ENCODE results near the gene SLC28A1. TPM values are rescaled to one million over a fixed set of nuclear protein-coding genes. Genes with fewer than 3 reads are reported as not detected.

SLC28A1 gene
- total and polyA plus RNA-seq, 5 experiments from 2014 or later, result not detected

DNA sequence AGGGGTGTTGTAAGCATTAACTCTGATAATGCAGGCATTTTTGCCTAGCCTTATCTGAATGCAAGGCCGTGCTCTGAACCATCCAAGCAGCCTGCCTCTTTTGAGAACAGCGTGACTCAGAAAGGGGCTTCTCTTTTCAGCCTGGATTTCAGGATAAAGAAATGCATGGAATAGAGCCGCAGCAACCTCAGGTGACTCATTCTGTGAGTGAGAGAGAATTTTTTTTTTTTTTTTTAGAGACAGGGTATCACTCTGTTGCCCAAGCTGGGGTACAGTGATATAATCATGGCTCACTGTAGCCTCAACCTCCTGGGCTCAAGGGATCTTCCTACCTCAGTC is 76.6 kb downstream of the SLC28A1 start:
- Mint-ChIP-seq H3K36me3 (no peaks in the 10 kb centered on the region), H3K27ac (no peak overlapping the region), H3K9me3 (peaks cover 0 to 4% (median 0%) of the 10 kb centered on the region in 9 donors), H3K27me3 (peaks cover 8 to 37% (median 16%) of the 10 kb centered on the region in 5 donors), H3K4me1 (peaks cover under 1 to 8% (median 4%) of the 10 kb centered on the region in 4 donors), H3K4me3 (no peak overlapping the region)
- no peak for ATAC-seq
- no peak for DNase-seq
- POLR2A ChIA-PET, result no interaction called here

DNA sequence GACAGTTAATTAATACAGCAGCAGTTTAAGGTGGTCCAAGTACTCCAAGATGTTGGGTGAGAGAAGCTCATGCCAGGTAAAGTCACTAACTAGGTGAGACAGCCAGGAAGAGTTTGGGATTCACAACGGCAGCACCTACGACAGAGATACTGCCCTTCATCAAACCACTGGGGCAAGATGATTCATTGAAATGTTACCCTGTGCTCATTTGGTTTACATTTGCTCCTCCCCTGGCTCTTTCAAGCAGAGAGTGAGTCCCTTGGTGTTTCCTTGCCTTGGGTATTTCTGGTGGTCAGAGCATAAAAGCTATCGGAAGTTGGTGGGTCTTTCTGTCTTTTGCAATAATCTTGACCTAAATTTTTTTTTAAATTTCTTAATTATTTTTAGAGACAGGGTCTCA is 77.2 kb downstream of the SLC28A1 start:
- Mint-ChIP-seq H3K4me1 (peaks cover 0 to 6% (median 2%) of the 10 kb centered on the region in 4 donors), H3K27me3 (peaks cover 7 to 31% (median 14%) of the 10 kb centered on the region in 5 donors)
- ATAC-seq, result no peak

DNA sequence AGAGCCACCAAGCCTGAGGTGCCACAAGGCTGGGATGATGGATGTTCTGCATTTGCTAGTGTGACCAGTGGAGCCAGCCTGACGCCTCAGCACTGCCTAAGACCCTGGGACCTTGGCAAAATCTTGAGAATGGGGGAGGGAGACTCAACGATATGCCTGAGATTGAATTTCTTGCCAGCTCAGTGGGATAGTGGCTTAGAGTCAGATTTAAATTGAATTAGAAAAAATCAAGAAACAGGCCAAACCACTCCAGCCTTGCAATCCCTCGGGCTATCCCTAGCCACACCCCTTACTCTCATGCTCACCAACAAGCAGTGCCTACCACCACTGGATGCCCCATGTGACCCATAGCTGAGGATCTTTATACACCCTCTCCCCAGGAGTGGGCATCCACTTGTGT is 78.5 kb downstream of the SLC28A1 start:
- peaks cover 0 to 14% (median 0%) of the 10 kb centered on the region in 9 donors for H3K9me3 Mint-ChIP-seq
- no peaks in the 10 kb centered on the region for H3K36me3 Mint-ChIP-seq
- POLR2A ChIA-PET, result no interaction called here
- H3K27me3 Mint-ChIP-seq, result peaks cover 4 to 25% (median 8%) of the 10 kb centered on the region in 5 donors
- H3K4me1 Mint-ChIP-seq, result peaks cover 0 to 6% (median 2%) of the 10 kb centered on the region in 4 donors
- DNase-seq (no peak), ATAC-seq (no peak)
- no peak overlapping the region for H3K4me3 Mint-ChIP-seq
- H3K27ac Mint-ChIP-seq, result no peak overlapping the region

More for the DNA sequence above, 77.2 kb downstream of the SLC28A1 start:
- peak overlapping the region in 1 of 10 donors; percentile 21 for H3K27ac Mint-ChIP-seq
- DNase-seq, result no peak
- H3K9me3 Mint-ChIP-seq, result peaks cover 0 to 10% (median 0%) of the 10 kb centered on the region in 9 donors
- H3K36me3 Mint-ChIP-seq, result no peaks in the 10 kb centered on the region
- no peak overlapping the region for H3K4me3 Mint-ChIP-seq
- POLR2A ChIA-PET, result no interaction called here

DNA sequence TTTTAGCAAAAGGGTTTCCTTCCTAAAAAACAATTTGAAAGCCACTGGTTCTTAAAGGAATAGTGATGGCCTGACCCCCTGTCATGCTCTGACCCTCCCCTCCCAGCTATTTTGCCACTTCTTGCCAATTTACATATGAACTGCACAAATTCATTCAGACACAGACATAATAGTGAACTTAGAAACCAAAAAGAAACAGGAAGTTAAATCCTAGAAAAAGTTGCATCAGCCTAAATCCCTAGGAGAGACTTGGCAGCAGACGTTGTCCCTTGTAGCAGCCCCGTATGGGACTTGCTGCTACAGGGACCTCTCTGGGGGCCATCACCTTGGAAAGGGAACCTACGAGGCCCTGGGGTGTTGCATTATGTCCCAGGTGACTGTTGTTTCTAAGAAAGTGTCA is 82.9 kb downstream of the SLC28A1 start:
- H3K4me3 Mint-ChIP-seq, result no peak overlapping the region
- ATAC-seq, result no peak
- no peaks in the 10 kb centered on the region for H3K4me1 Mint-ChIP-seq
- H3K27me3 Mint-ChIP-seq, result peaks cover 3 to 13% (median 5%) of the 10 kb centered on the region in 5 donors
- no peaks in the 10 kb centered on the region for H3K36me3 Mint-ChIP-seq
- peak overlapping the region in 2 of 10 donors; percentile 42 to 76 for H3K27ac Mint-ChIP-seq
- H3K9me3 Mint-ChIP-seq, result peaks cover 0 to 14% (median 0%) of the 10 kb centered on the region in 9 donors
- no peak for DNase-seq
- POLR2A ChIA-PET, result no interaction called here

DNA sequence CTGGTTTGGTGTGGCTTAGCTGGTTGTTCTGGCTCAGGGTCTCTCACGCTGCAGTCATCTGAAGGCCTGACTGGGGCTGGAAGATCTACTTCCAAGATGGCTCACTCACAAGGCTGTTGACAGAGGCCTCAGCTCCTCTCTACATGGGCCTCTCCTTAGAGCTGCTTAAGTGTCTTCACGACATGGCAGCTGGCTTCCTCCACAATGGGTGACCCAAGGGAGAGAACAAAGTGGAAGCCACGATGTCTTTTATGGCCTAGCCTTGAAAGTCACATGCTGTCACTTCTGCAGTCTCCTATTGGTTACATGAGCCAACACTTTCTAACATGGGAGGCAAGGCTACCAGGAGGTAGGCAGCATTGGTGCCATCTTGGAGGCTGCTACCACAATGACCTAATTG is 83.8 kb downstream of the SLC28A1 start:
- no peaks in the 10 kb centered on the region for H3K4me1 Mint-ChIP-seq
- DNase-seq (no peak), ATAC-seq (no peak)
- POLR2A ChIA-PET, result interaction anchor here (0.8 kb wide), 1 partner anchor 12 kb away, joined by 3 read pairs; no protein-coding TSS in a partner anchor
- H3K9me3 Mint-ChIP-seq, result peaks cover 0 to 14% (median 0%) of the 10 kb centered on the region in 9 donors
- H3K27me3 Mint-ChIP-seq, result peaks cover 3 to 13% (median 4%) of the 10 kb centered on the region in 5 donors
- H3K27ac Mint-ChIP-seq, result no peak overlapping the region
- no peak overlapping the region for H3K4me3 Mint-ChIP-seq
- no peaks in the 10 kb centered on the region for H3K36me3 Mint-ChIP-seq

DNA sequence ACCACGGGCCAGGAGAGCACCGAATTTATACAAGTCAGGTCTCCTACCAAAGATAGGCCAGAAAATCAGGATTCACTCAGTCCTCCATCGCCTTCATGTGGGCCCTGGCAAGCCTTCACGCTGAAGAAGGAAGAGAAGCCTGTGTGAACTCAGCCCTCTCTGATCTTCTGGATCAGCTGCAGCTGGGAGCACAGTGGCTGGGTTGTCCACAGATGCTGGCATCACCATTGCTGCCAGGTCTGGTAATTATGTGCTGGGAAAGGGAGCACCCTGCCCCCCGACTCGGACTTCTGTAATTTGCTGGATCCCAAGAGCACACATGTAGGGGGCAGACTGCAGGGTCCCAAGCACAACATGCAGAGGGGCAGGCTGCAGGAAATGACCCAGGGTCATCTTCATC is 84.8 kb downstream of the SLC28A1 start:
- ATAC-seq, result no peak
- no peaks in the 10 kb centered on the region for H3K36me3 Mint-ChIP-seq
- peaks cover 0 to 9% (median 0%) of the 10 kb centered on the region in 5 donors for H3K27me3 Mint-ChIP-seq
- POLR2A ChIA-PET, result interaction anchor here (0.5 to 0.8 kb wide), 2 partner anchors 11 to 30 kb away, joined by 3 read pairs; no protein-coding TSS in a partner anchor
- no peaks in the 10 kb centered on the region for H3K4me1 Mint-ChIP-seq
- peaks cover 0 to 14% (median 0%) of the 10 kb centered on the region in 9 donors for H3K9me3 Mint-ChIP-seq
- H3K27ac Mint-ChIP-seq, result no peak overlapping the region
- no peak for DNase-seq
- no peak overlapping the region for H3K4me3 Mint-ChIP-seq

DNA sequence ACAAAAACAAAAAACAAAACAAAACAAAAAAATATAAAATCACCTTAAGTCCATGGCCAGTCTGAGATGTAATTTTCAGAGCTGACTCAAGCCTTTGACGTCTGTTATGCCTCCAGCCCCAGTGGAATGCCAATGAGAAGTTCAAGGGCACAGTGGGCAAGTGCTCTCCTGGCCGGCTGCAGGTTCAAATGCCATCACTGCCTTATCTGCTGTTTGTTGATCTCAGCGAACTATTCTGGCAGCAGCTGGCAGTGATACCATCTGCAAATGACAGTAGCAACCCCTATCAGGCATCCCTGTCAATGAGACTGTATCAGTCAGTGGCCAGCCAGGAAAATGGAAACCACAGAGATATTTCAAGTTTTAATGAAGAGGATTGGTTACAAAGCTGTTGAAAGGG is 86.4 kb downstream of the SLC28A1 start:
- POLR2A ChIA-PET, result no interaction called here
- Mint-ChIP-seq H3K27ac (no peak overlapping the region), H3K4me3 (no peak overlapping the region), H3K4me1 (no peaks in the 10 kb centered on the region), H3K9me3 (peaks cover 0 to 9% (median 0%) of the 10 kb centered on the region in 9 donors), H3K27me3 (peaks cover 0 to 8% (median 2%) of the 10 kb centered on the region in 5 donors), H3K36me3 (no peaks in the 10 kb centered on the region)
- DNase-seq (no peak), ATAC-seq (no peak)

DNA sequence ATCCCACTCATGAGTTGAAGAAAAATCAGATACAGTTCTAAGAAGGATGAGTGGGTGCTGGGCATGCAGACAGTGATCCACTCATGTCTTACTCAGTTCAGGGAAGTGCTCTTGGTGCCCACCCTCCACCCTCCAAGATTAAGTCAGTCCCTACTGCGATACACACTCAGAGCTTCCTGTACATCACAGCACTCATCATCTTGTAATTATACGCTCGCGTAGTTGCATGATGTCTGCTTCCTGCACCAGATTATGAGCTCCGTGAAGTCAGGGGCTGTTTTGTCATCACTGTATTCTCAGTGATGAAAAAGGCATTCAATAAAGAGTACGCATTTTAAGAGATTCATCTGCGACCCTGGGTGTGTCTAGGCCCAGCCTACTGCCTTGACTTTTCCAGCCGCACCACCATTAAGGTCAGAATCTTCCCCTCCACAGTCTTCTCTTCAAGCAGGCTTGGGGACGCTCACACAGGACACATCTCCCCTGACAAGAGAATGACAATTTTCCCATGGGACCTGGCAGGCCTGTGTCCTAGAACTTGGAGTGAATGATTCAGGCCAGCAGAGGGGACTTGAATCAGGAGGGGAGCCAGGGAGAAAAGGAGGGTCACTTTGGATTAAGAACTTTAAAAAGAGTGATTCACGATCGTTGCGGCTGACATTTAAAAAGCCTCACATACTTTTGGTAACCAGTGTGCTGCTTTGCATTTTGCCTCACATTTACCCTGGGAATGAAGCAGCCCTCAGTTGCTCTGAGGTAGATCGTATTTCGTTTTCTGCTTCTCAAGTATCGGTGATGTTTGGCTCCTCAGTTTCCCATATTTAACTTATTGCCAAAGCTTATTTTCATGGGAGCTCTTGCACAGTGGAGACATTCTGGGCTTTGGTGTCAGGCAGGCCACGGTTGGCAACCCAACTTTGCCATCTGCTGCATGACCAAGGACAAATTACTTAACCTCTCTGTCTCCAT is 89.3 kb downstream of the SLC28A1 start:
- POLR2A ChIA-PET, result no interaction called here
- H3K9me3 Mint-ChIP-seq, result no peaks in the 10 kb centered on the region
- no peak overlapping the region for H3K27ac Mint-ChIP-seq
- ATAC-seq (no peak), DNase-seq (no peak)
- no peak overlapping the region for H3K4me3 Mint-ChIP-seq
- H3K27me3 Mint-ChIP-seq, result peaks cover 0 to 7% (median 2%) of the 10 kb centered on the region in 5 donors
- H3K36me3 Mint-ChIP-seq, result no peaks in the 10 kb centered on the region
- H3K4me1 Mint-ChIP-seq, result peaks cover 0 to 1% (median 0%) of the 10 kb centered on the region in 4 donors

DNA sequence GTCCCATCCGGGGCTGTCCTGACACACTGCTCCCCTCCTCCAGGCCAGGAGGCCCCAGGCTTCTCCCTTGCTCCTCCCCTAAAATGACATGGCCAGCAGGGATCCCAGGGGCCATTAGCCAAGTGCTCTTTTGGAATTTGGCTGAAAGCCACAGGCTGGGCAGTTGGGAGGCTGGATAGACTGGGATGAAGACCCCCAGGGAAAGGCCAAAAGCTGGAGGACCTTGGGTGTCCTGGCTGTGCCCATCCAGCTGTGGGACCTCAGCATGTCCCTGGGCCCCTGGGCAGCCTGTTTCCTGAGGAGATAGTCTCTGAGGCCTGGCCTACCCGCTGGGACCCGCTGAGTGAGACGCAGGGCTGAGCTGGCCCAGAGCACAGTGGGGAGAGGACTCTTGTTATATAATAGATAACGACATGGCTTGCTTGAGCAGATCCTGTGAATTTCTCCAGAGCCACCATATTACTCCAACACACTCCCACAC is 91.4 kb downstream of the SLC28A1 start:
- H3K4me3 Mint-ChIP-seq, result no peak overlapping the region
- ATAC-seq (no peak), DNase-seq (no peak)
- H3K27me3 Mint-ChIP-seq, result peaks cover 0 to 7% (median 2%) of the 10 kb centered on the region in 5 donors
- peaks cover 1 to 9% (median 8%) of the 10 kb centered on the region in 4 donors for H3K4me1 Mint-ChIP-seq
- H3K36me3 Mint-ChIP-seq, result no peaks in the 10 kb centered on the region
- H3K27ac Mint-ChIP-seq, result no peak overlapping the region
- POLR2A ChIA-PET, result no interaction called here
- no peaks in the 10 kb centered on the region for H3K9me3 Mint-ChIP-seq

DNA sequence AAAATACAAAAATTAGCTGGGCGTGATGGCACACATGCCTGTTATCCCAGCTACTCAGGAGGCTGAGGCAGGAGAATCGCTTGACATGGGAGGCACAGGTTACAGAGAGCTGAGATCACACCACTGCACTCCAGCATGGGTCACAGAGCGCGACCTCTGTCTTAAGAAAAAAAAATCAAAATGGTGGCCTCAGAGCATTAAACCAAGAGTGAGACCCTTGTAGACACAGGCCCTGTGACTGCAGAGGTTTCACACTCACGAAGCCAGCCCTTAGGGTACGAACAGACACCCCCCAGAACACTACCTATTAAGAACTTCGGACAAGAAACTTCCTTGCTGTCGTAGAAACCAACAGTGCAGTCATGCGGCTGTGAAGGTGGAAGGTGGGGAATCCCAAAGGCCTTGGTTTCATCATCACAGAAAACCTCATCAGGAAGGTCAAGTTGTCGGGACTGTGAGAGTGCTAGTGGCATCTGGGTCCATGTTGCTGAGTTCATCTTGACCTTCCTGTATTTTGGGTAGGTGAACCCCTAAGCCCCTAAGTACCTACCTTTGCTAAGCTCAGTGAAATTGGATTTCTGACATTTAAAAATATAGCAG is 92.4 kb downstream of the SLC28A1 start:
- no peak overlapping the region for H3K27ac Mint-ChIP-seq
- no peaks in the 10 kb centered on the region for H3K9me3 Mint-ChIP-seq
- DNase-seq, result no peak
- H3K4me1 Mint-ChIP-seq, result peaks cover 1 to 9% (median 8%) of the 10 kb centered on the region in 4 donors
- H3K4me3 Mint-ChIP-seq, result no peak overlapping the region
- peaks cover 0 to 7% (median 2%) of the 10 kb centered on the region in 5 donors for H3K27me3 Mint-ChIP-seq
- no peak for ATAC-seq
- POLR2A ChIA-PET, result no interaction called here
- H3K36me3 Mint-ChIP-seq, result no peaks in the 10 kb centered on the region

DNA sequence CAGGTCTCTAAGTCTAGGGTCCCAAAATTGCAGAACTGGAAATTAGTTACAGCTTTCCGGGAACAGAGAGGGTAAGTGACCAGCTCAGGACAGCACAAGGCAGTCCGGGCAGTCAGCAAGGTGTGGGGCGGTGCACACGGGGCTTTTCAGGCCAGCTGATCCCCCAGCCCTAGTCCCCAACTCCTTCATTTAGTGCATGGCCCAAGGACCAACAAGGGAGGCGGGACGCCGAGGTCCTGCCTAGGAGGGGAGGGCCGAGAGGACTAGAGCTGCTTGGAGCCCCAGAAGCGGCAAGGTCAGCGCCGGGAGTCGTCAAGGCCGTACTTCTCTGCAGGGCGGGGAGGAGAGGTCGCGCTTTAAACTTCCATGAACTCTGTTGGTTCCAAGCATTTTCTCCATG is 95.2 kb downstream of the SLC28A1 start:
- ATAC-seq (no peak), DNase-seq (no peak)
- Mint-ChIP-seq H3K4me3 (peak overlapping the region; percentile 89 to 97 (median 94)), H3K4me1 (peaks cover 3 to 31% (median 29%) of the 10 kb centered on the region in 4 donors), H3K27ac (peak overlapping the region in 9 of 10 donors; percentile 56 to 98 (median 96)), H3K36me3 (no peaks in the 10 kb centered on the region), H3K27me3 (peaks cover 0 to 2% (median 0%) of the 10 kb centered on the region in 5 donors), H3K9me3 (peaks cover 0 to 2% (median 0%) of the 10 kb centered on the region in 9 donors)
- POLR2A ChIA-PET, result interaction anchor here (0.6 to 2.1 kb wide), 5 partner anchors 8 to 344 kb away, joined by 3 to 7 read pairs (median 6); partner anchors contain the start of gene SEC11A

DNA sequence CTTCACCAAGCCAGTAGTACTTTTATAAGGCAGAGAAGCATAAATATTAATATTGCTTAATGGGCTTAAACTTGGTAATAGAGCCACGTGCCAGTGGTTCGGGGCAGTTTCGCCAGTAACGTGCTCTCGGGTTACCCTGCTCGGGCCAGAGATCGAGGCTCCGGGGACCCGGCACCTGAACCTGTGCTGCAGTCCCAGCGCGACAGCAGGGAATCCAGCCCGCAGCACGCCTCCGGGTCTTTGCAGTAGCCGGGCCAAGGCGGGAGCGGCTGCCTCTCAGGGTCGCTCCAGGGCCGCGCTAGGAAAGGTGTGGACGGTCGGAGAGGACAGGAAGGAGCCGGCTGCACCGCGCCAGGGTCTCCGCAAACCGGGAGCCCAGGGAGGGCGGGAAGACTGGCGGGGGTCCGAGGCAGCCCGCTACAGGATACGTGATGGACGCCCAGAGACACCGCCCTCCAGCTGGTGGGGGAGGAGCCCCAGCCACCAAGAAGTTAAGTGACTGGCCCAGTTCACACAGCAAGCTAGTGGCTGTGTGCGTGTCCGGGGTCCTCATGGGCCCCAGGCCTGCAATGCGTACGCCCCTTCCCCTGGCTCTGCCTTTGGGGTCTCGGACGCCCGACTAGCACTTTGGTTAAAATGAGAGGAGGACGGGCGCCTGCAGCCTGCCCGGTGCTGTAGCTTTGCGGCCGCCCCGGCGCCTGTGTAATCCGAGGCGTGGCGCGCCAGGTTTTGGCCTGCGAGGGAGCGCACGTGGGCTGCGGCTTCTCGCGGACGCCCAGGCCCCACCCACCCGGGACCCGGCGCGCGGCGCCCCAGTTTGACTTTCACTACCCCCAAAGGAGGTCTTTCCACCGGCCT is 96.0 kb downstream of the SLC28A1 start:
- peak; percentile 67 to 69 for ATAC-seq
- DNase-seq, result peak; percentile 75 to 98 (median 83)
- Mint-ChIP-seq H3K4me1 (peaks cover 4 to 38% (median 34%) of the 10 kb centered on the region in 4 donors), H3K27me3 (peaks cover 0 to 2% (median 0%) of the 10 kb centered on the region in 5 donors), H3K36me3 (no peaks in the 10 kb centered on the region), H3K4me3 (peak overlapping the region; percentile 89 to 97 (median 94)), H3K9me3 (peaks cover 0 to 2% (median 0%) of the 10 kb centered on the region in 9 donors), H3K27ac (peak overlapping the region; percentile 84 to 98 (median 96))
- POLR2A ChIA-PET, result interaction anchor here (0.7 to 2.7 kb wide), 20 partner anchors 8 to 409 kb away, joined by 3 to 15 read pairs (median 3); partner anchors contain the start of genes AKAP13, SEC11A, WDR73 and ZSCAN2

All from naive thymus-derived CD8-positive, alpha-beta T cell (primary cell).